HepG2 (cell line): ENCODE data around the gene SCN9A. TPM values are rescaled to one million over a fixed set of nuclear protein-coding genes. Genes with fewer than 3 reads are reported as not detected.

ENCODE experiments used
- ATAC-seq: fragments of 200-7000 bp; cut with Tn5 transposase; 3 replicates; pipeline ENCODE4 v1.9.1; 2020; ENCODE audit warnings: mild to moderate bottlenecking, moderate library complexity
- BruUV-seq: library from RNA; stranded (reverse); fragments of 400-500 nt; replicated peaks from 2 replicates; lab custom pipeline; 2021; lab: Mats Ljungman, UMichigan
- CTCF ChIA-PET: fragments of 300-600 bp; formaldehyde crosslinking; extraction: SDS; loops from one replicate; lab custom pipeline; 2021; ENCODE audit warnings: low total read pairs, inconsistent platforms, low intra/inter-chr PET ratio; lab: Yijun Ruan, JAX
- POLR2A ChIA-PET: fragments of 350-600 bp; sonication (Branson Sonifier 250); formaldehyde crosslinking; loops from one replicate; lab custom pipeline; 2020; ENCODE audit warnings: antibody characterized with exemption, inconsistent platforms; lab: Yijun Ruan, JAX
- DNase-seq: peaks from one replicate; pipeline ENCODE4 v3.0.0-alpha.2; 2015; ENCODE audit warnings: low spot score
- FAIRE-seq: peaks from 3 replicates; lab custom pipeline; 2011; peaks lifted over from hg19 to GRCh38; lab: Jason Lieb, UNC
- H2AFZ ChIP-seq: one replicate; pipeline ENCODE4 v1.6.1; 2011; ENCODE audit warnings: low read length, inconsistent platforms
- H3K27ac ChIP-seq: fragments of 300-600 bp; 3 replicates; pipeline ENCODE4 v1.8.0; 2011; ENCODE audit warnings: mixed run types, mild to moderate bottlenecking, mixed read lengths, low read length, inconsistent platforms; ENCODE audit not compliant: insufficient read depth; ENCODE audit errors: extremely low read length
- H3K27me3 ChIP-seq, 2 experiments: fragments of 200-600 bp in 1 of 2; 2 replicates in 1 of 2; 3 replicates in 1 of 2; pipeline versions ENCODE4 v1.6.0 to v1.8.0; 2011; ENCODE audit warnings: low read length in 2 of 2, mild to moderate bottlenecking in 2 of 2, moderate library complexity in 2 of 2, inconsistent platforms in 1 of 2; ENCODE audit not compliant: insufficient read depth in 2 of 2, control insufficient read depth in 1 of 2
- H3K36me3 ChIP-seq, 2 experiments: fragments of 200-600 bp in 1 of 2; replicated peaks in 1 of 2; 2 replicates in 1 of 2; 3 replicates in 1 of 2; pipeline versions ENCODE4 v1.5.1 to v1.8.0; 2011; ENCODE audit warnings: low read length in 2 of 2, inconsistent platforms in 1 of 2; ENCODE audit not compliant: insufficient read depth in 2 of 2, control insufficient read depth in 1 of 2
- H3K4me1 ChIP-seq: 2 replicates; pipeline ENCODE4 v1.5.1; 2012; ENCODE audit warnings: low read length, inconsistent platforms; ENCODE audit not compliant: insufficient read depth
- H3K4me2 ChIP-seq: 2 replicates; pipeline ENCODE4 v1.6.0; 2011; ENCODE audit warnings: low read depth, low read length, inconsistent platforms
- H3K4me3 ChIP-seq, 3 experiments: fragments of 200-600 bp in 1 of 3; sonication (generic), shearing (Covaris generic) in 1 of 3; replicated peaks in 1 of 3; 2 replicates each; pipeline ENCODE4 v1.5.1; 2011 to 2016; ENCODE audit warnings: low read length in 3 of 3, inconsistent platforms in 2 of 3, low read depth in 2 of 3, mild to moderate bottlenecking in 2 of 3, control low read depth in 1 of 3, mixed read lengths in 1 of 3; ENCODE audit not compliant: insufficient read depth in 1 of 3
- H3K79me2 ChIP-seq: one replicate; pipeline ENCODE4 v1.6.1; 2011; ENCODE audit warnings: low read length, inconsistent platforms; ENCODE audit not compliant: insufficient read depth
- H3K9ac ChIP-seq: 2 replicates; pipeline ENCODE4 v1.6.0; 2011; ENCODE audit warnings: mild to moderate bottlenecking, low read depth, low read length, inconsistent platforms; ENCODE audit not compliant: insufficient read depth
- H3K9me3 ChIP-seq: 2 replicates; pipeline ENCODE4 v1.5.1; 2012; ENCODE audit warnings: mild to moderate bottlenecking, low read length
- H4K20me1 ChIP-seq: 2 replicates; pipeline ENCODE4 v1.6.0; 2011; ENCODE audit warnings: inconsistent platforms, mild to moderate bottlenecking, low read length, moderate library complexity; ENCODE audit not compliant: insufficient read depth
- EEA1 ChIP-seq: sonication (generic); formaldehyde crosslinking; IDR thresholded peaks from 2 replicates; pipeline ENCODE4 v1.5.1; 2020; ENCODE audit warnings: mild to moderate bottlenecking, missing genetic modification reagents, borderline replicate concordance
- ELF1 ChIP-seq: sonication (generic); formaldehyde crosslinking; IDR thresholded peaks from 2 replicates; pipeline ENCODE4 v1.4.0; 2020; ENCODE audit warnings: missing genetic modification reagents
- FOSL2 ChIP-seq: sonication (generic); formaldehyde crosslinking; IDR thresholded peaks from 2 replicates; pipeline ENCODE4 v1.4.0; 2020; ENCODE audit warnings: missing genetic modification reagents
- KLF13 ChIP-seq: sonication (generic); formaldehyde crosslinking; IDR thresholded peaks from 2 replicates; pipeline ENCODE4 v1.4.0; 2020; ENCODE audit warnings: mild to moderate bottlenecking, missing genetic modification reagents
- MEF2D ChIP-seq: sonication (generic); formaldehyde crosslinking; IDR thresholded peaks from 2 replicates; pipeline ENCODE4 v1.5.1; 2020; ENCODE audit warnings: mild to moderate bottlenecking, missing genetic modification reagents
- RAD51 ChIP-seq: fragments of 450-650 bp; IDR thresholded peaks from 2 replicates; pipeline ENCODE4 v1.6.1; 2016; ENCODE audit warnings: borderline replicate concordance
- THAP7 ChIP-seq: sonication (generic); formaldehyde crosslinking; IDR thresholded peaks from 2 replicates; pipeline ENCODE4 v1.8.1; 2023; ENCODE audit warnings: mild to moderate bottlenecking, missing genetic modification reagents
- ZFP36 ChIP-seq: fragments of 150-350 bp; IDR thresholded peaks from 2 replicates; pipeline ENCODE4 v1.6.1; 2018; ENCODE audit warnings: borderline replicate concordance, low read length, low read depth; ENCODE audit not compliant: partially characterized antibody
- ZMYM4 ChIP-seq: sonication (generic); formaldehyde crosslinking; IDR thresholded peaks from 2 replicates; pipeline ENCODE4 v1.8.1; 2023; ENCODE audit warnings: mild to moderate bottlenecking, missing genetic modification reagents
- ZNF34 ChIP-seq: sonication (generic); formaldehyde crosslinking; IDR thresholded peaks from 2 replicates; pipeline ENCODE4 v1.4.0; 2020; ENCODE audit warnings: mild to moderate bottlenecking, missing genetic modification reagents, borderline replicate concordance
- ZNF446 ChIP-seq: sonication (generic); formaldehyde crosslinking; IDR thresholded peaks from 2 replicates; pipeline ENCODE4 v1.5.0; 2020; ENCODE audit warnings: mild to moderate bottlenecking, missing genetic modification reagents
- ZNF556 ChIP-seq: sonication (generic); formaldehyde crosslinking; IDR thresholded peaks from 2 replicates; pipeline ENCODE4 v1.4.0; 2020; ENCODE audit warnings: mild to moderate bottlenecking, missing genetic modification reagents, borderline replicate concordance
- ZSCAN29 ChIP-seq: sonication (generic); formaldehyde crosslinking; conservative IDR thresholded peaks from 2 replicates; pipeline ENCODE4 v1.4.0; 2020; ENCODE audit warnings: mild to moderate bottlenecking, missing genetic modification reagents
- WGBS: methylation state at CpG from one replicate; pipeline ENCODE4 v1.1.6; 2017; ENCODE audit warnings: low lambda C conversion rate; 5-methylcytosine and 5-hydroxymethylcytosine counted together
- in situ Hi-C: cut with HindIII; loops from 2 replicates; pipeline ENCODE4 v1.10.0; 2017; ENCODE audit warnings: low pct_unique_long_range_greater_than_20kb; ENCODE audit not compliant: extremely low pct_ligation_motif_present
- intact Hi-C: fragments of 100-400 bp; cut with micrococcal nuclease; formaldehyde crosslinking; loops from one replicate; pipeline ENCODE4 v1.10.0; 2022; ENCODE audit not compliant: unreplicated experiment
- polyA plus RNA-seq, 8 experiments: library from polyadenylated mRNA; depleted of rRNA in 3 of 8; stranded (reverse) in 7 of 8; unstranded in 1 of 8; fragments of >200 nt; fragmentation: Illumina TruSeq in 4 of 8; extraction: Trizol in 4 of 8; gene quantifications; 2 replicates each; pipeline versions ENCODE4 v1.2.1 to v1.2.3, GENCODE V29; 2011 to 2016; ENCODE audit warnings: low read depth in 4 of 8, missing spikeins in 1 of 8, mixed read lengths in 1 of 8; ENCODE audit not compliant: insufficient read depth in 1 of 8
- total RNA-seq, 5 experiments: library from RNA; depleted of rRNA; stranded (reverse); fragments of >200 nt; fragmentation: Illumina TruSeq; extraction: Trizol; gene quantifications; 2 replicates each; pipeline ENCODE4 v1.2.3, GENCODE V29; 2016; ENCODE audit warnings: low read depth in 1 of 5

The SCN9A gene
- total and polyA plus RNA-seq, 2 of the 13 experiments (the other 11 are each of a cell fraction or from before 2014, with no cell fraction given): 15.3 to 24.3 TPM

GRCh38 chr2:166343467-166343866, 32.3 kb downstream of the SCN9A start:
- ChIA-PET CTCF (no interaction called here), POLR2A (interaction anchor here (1.3 kb wide), 1 partner anchor 33 kb away, joined by 4 read pairs; the partner anchor contains the start of gene SCN9A)
- DNase-seq (no peak), ATAC-seq (no peak), FAIRE-seq (no peak)
- H3K79me2 ChIP-seq: peaks cover 2% of the 10 kb centered on the region
- intact Hi-C loops (no loop called here), in situ Hi-C loops (no loop called here)
- peaks cover 21% of the 10 kb centered on the region for H3K4me1 ChIP-seq
- H3K9me3 ChIP-seq: no peaks in the 10 kb centered on the region
- no peak overlapping the region for H3K9ac ChIP-seq
- no peak overlapping the region for H3K27ac ChIP-seq
- no peak overlapping the region for H3K4me3 ChIP-seq
- peaks cover 0 to 3% of the 10 kb centered on the region in 2 experiments; a peak in 2 of 5 replicates for H3K36me3 ChIP-seq
- H3K4me2 ChIP-seq: no peak overlapping the region
- H4K20me1 ChIP-seq: no peaks in the 10 kb centered on the region
- TF ChIP-seq ZNF34: no peak
- peak; percentile 55 for TF ChIP-seq ZMYM4 (CRISPR knock-in tag)
- TF ChIP-seq, all 625 proteins: peak for 1
- 88% methylated on average over 2 of the region's 2 CpGs for WGBS
- BruUV-seq: no TSS peak
- Histone ChIP-seq H3K27me3 (no peaks in the 10 kb centered on the region), H2AFZ (no peak overlapping the region)

GRCh38 chr2:166341426-166341825, 34.3 kb downstream of the SCN9A start:
- TF ChIP-seq ZNF556 (no peak), MEF2D (CRISPR knock-in tag) (no peak), ZFP36 (no peak), FOSL2 (CRISPR knock-in tag) (no peak), THAP7 (no peak), ZSCAN29 (CRISPR knock-in tag) (no peak), RAD51 (no peak), KLF13 (no peak), ELF1 (CRISPR knock-in tag) (no peak), EEA1 (no peak), ZNF446 (CRISPR knock-in tag) (no peak)
- POLR2A ChIA-PET: no interaction called here
- no peak overlapping the region for H3K9ac ChIP-seq
- CTCF ChIA-PET: no interaction called here
- no peak overlapping the region for H3K4me2 ChIP-seq
- DNase-seq (no peak), ATAC-seq (no peak), FAIRE-seq (no peak)
- H3K4me1 ChIP-seq: peaks cover 27% of the 10 kb centered on the region
- peaks cover 2% of the 10 kb centered on the region for H3K79me2 ChIP-seq
- no peaks in the 10 kb centered on the region for H3K27me3 ChIP-seq
- H2AFZ ChIP-seq: no peak overlapping the region
- H3K36me3 ChIP-seq: no peaks in the 10 kb centered on the region; a peak in 2 of 5 replicates
- H4K20me1 ChIP-seq: no peaks in the 10 kb centered on the region
- no peak overlapping the region for H3K4me3 ChIP-seq
- no TSS peak for BruUV-seq
- intact Hi-C loops: no loop called here
- in situ Hi-C loops: no loop called here
- no peak overlapping the region for H3K27ac ChIP-seq
- no peaks in the 10 kb centered on the region for H3K9me3 ChIP-seq
- WGBS: 89% methylated on average over 1 of the region's 1 CpG
